Stimulated activated naive CD8-positive, alpha-beta T cell treated with anti-CD3 and anti-CD28 coated beads, Interleukin-15, Interleukin-2, amounts not matched to agents 100 ng/mL and 50 ng/mL, for 24 hours (primary cell): ENCODE results near the gene FPR2.
"Not testable (repeated sequence)": the region's sequence is repeated elsewhere in the genome, so short reads cannot be mapped to it uniquely, and the experiment has no call there.

Experiments used
- H3K27ac Mint-ChIP-seq: one replicate; pipeline ENCODE4 v1.8.0; 2021; ENCODE audit warnings: mild to moderate bottlenecking, mixed read lengths
- H3K27me3 Mint-ChIP-seq: one replicate; pipeline ENCODE4 v1.8.0; 2021; ENCODE audit warnings: mixed read lengths
- H3K36me3 Mint-ChIP-seq: one replicate; pipeline ENCODE4 v1.8.0; 2021; ENCODE audit warnings: low read depth, mixed read lengths
- H3K4me1 Mint-ChIP-seq: one replicate; pipeline ENCODE4 v1.8.0; 2021; ENCODE audit warnings: low read depth, mixed read lengths
- H3K4me3 Mint-ChIP-seq: one replicate; pipeline ENCODE4 v1.8.0; 2021; ENCODE audit warnings: mild to moderate bottlenecking, mixed read lengths
- H3K9me3 Mint-ChIP-seq: one replicate; pipeline ENCODE4 v1.8.0; 2021; ENCODE audit warnings: mixed read lengths

Gene FPR2

GRCh38 chr19:51733742-51734522, 27.0 kb upstream of the FPR2 start:
- H3K4me3 Mint-ChIP-seq: no peak overlapping the region
- H3K9me3 Mint-ChIP-seq: peaks cover 7% of the 10 kb centered on the region
- H3K4me1 Mint-ChIP-seq: no peaks in the 10 kb centered on the region
- peaks cover 15% of the 10 kb centered on the region for H3K27me3 Mint-ChIP-seq
- no peak overlapping the region for H3K27ac Mint-ChIP-seq
- H3K36me3 Mint-ChIP-seq: peaks cover 1% of the 10 kb centered on the region

- H3K4me1 Mint-ChIP-seq: no peaks in the 10 kb centered on the region
- H3K4me3 Mint-ChIP-seq: no peak overlapping the region
- peaks cover 6% of the 10 kb centered on the region for H3K9me3 Mint-ChIP-seq
- H3K27ac Mint-ChIP-seq: no peak overlapping the region
- peaks cover 22% of the 10 kb centered on the region for H3K27me3 Mint-ChIP-seq
- H3K36me3 Mint-ChIP-seq: no peaks in the 10 kb centered on the region
Measured at GRCh38 chr19:51735759-51736449, 25.1 kb upstream of the FPR2 start.

GRCh38 chr19:51737389-51737788, 23.6 kb upstream of the FPR2 start:
- Mint-ChIP-seq H3K36me3 (no peaks in the 10 kb centered on the region), H3K9me3 (no peaks in the 10 kb centered on the region), H3K4me1 (no peaks in the 10 kb centered on the region), H3K4me3 (no peak overlapping the region), H3K27ac (no peak overlapping the region), H3K27me3 (peaks cover 22% of the 10 kb centered on the region)

- H3K36me3 Mint-ChIP-seq: no peaks in the 10 kb centered on the region
- peaks cover 22% of the 10 kb centered on the region for H3K27me3 Mint-ChIP-seq
- no peak overlapping the region for H3K4me3 Mint-ChIP-seq
- H3K9me3 Mint-ChIP-seq: no peaks in the 10 kb centered on the region
- H3K27ac Mint-ChIP-seq: no peak overlapping the region
- no peaks in the 10 kb centered on the region for H3K4me1 Mint-ChIP-seq
Measured at GRCh38 chr19:51737924-51738323, 23.1 kb upstream of the FPR2 start.

GRCh38 chr19:51738523-51738922, 22.5 kb upstream of the FPR2 start:
- H3K9me3 Mint-ChIP-seq, H3K27ac Mint-ChIP-seq, H3K4me1 Mint-ChIP-seq, H3K36me3 Mint-ChIP-seq, H3K4me3 Mint-ChIP-seq: not testable (repeated sequence)
- peaks cover 22% of the 10 kb centered on the region for H3K27me3 Mint-ChIP-seq

- H3K27me3 Mint-ChIP-seq: peaks cover 22% of the 10 kb centered on the region
- no peaks in the 10 kb centered on the region for H3K4me1 Mint-ChIP-seq
- no peak overlapping the region for H3K27ac Mint-ChIP-seq
- no peak overlapping the region for H3K4me3 Mint-ChIP-seq
- H3K9me3 Mint-ChIP-seq: no peaks in the 10 kb centered on the region
- no peaks in the 10 kb centered on the region for H3K36me3 Mint-ChIP-seq
Measured at GRCh38 chr19:51739466-51740213, 21.3 kb upstream of the FPR2 start.

GRCh38 chr19:51740356-51740755, 20.6 kb upstream of the FPR2 start:
- H3K4me3 Mint-ChIP-seq: no peak overlapping the region
- H3K9me3 Mint-ChIP-seq: peaks cover under 1% of the 10 kb centered on the region
- H3K27ac Mint-ChIP-seq: no peak overlapping the region
- H3K4me1 Mint-ChIP-seq: no peaks in the 10 kb centered on the region
- peaks cover 20% of the 10 kb centered on the region for H3K27me3 Mint-ChIP-seq
- no peaks in the 10 kb centered on the region for H3K36me3 Mint-ChIP-seq

GRCh38 chr19:51742789-51743188, 18.2 kb upstream of the FPR2 start:
- Mint-ChIP-seq H3K4me1 (no peaks in the 10 kb centered on the region), H3K27ac (no peak overlapping the region), H3K9me3 (peaks cover 3% of the 10 kb centered on the region), H3K4me3 (no peak overlapping the region), H3K36me3 (no peaks in the 10 kb centered on the region), H3K27me3 (peaks cover 12% of the 10 kb centered on the region)

GRCh38 chr19:51743405-51743804, 17.6 kb upstream of the FPR2 start:
- H3K36me3 Mint-ChIP-seq: no peaks in the 10 kb centered on the region
- no peaks in the 10 kb centered on the region for H3K4me1 Mint-ChIP-seq
- H3K27ac Mint-ChIP-seq: no peak overlapping the region
- peaks cover 3% of the 10 kb centered on the region for H3K9me3 Mint-ChIP-seq
- H3K4me3 Mint-ChIP-seq: no peak overlapping the region
- H3K27me3 Mint-ChIP-seq: peaks cover 12% of the 10 kb centered on the region

GRCh38 chr19:51746731-51747130, 14.2 kb upstream of the FPR2 start:
- Mint-ChIP-seq H3K9me3 (peaks cover 3% of the 10 kb centered on the region), H3K27me3 (peaks cover 4% of the 10 kb centered on the region), H3K4me3 (no peak overlapping the region)

GRCh38 chr19:51749979-51750378, 11.0 kb upstream of the FPR2 start:
- H3K36me3 Mint-ChIP-seq: no peaks in the 10 kb centered on the region
- peaks cover 3% of the 10 kb centered on the region for H3K4me1 Mint-ChIP-seq
- H3K4me3 Mint-ChIP-seq: no peak overlapping the region
- H3K27ac Mint-ChIP-seq: no peak overlapping the region
- peaks cover 3% of the 10 kb centered on the region for H3K9me3 Mint-ChIP-seq
- peaks cover 4% of the 10 kb centered on the region for H3K27me3 Mint-ChIP-seq

More at GRCh38 chr19:51746731-51747130, 14.2 kb upstream of the FPR2 start:
- peaks cover 3% of the 10 kb centered on the region for H3K4me1 Mint-ChIP-seq
- no peaks in the 10 kb centered on the region for H3K36me3 Mint-ChIP-seq
- no peak overlapping the region for H3K27ac Mint-ChIP-seq

- Mint-ChIP-seq H3K4me3 (no peak overlapping the region), H3K27me3 (peaks cover under 1% of the 10 kb centered on the region), H3K36me3 (no peaks in the 10 kb centered on the region), H3K9me3 (peaks cover under 1% of the 10 kb centered on the region), H3K27ac (no peak overlapping the region), H3K4me1 (peaks cover 3% of the 10 kb centered on the region)
Measured at GRCh38 chr19:51750400-51751094, 10.4 kb upstream of the FPR2 start.

GRCh38 chr19:51751655-51752054, 9.3 kb upstream of the FPR2 start, which contains the start of gene FPR1:
FPR1 (minus strand) TSS chr19:51751878; CDS start chr19:51746994, 4,884 bp downstream.
- peaks cover 3% of the 10 kb centered on the region for H3K4me1 Mint-ChIP-seq
- no peaks in the 10 kb centered on the region for H3K36me3 Mint-ChIP-seq
- no peak within 1 kb of the TSS for H3K4me3 Mint-ChIP-seq
- H3K27me3 Mint-ChIP-seq: peaks cover 4% of the 10 kb centered on the region
- H3K9me3 Mint-ChIP-seq: no peaks in the 10 kb centered on the region
- no peak within 1 kb of the TSS for H3K27ac Mint-ChIP-seq

- H3K9me3 Mint-ChIP-seq: no peaks in the 10 kb centered on the region
- H3K27ac Mint-ChIP-seq: no peak overlapping the region
- peaks cover 3% of the 10 kb centered on the region for H3K4me1 Mint-ChIP-seq
- H3K36me3 Mint-ChIP-seq: no peaks in the 10 kb centered on the region
- peaks cover 7% of the 10 kb centered on the region for H3K27me3 Mint-ChIP-seq
- no peak overlapping the region for H3K4me3 Mint-ChIP-seq
Measured at GRCh38 chr19:51754109-51754508, 6.9 kb upstream of the FPR2 start.
